ENCODE results near the gene GLUD1.
"Not testable (repeated sequence)": the region's sequence is repeated elsewhere in the genome, so short reads cannot be mapped to it uniquely, and the experiment has no call there.

GLUD1 gene

DNA sequence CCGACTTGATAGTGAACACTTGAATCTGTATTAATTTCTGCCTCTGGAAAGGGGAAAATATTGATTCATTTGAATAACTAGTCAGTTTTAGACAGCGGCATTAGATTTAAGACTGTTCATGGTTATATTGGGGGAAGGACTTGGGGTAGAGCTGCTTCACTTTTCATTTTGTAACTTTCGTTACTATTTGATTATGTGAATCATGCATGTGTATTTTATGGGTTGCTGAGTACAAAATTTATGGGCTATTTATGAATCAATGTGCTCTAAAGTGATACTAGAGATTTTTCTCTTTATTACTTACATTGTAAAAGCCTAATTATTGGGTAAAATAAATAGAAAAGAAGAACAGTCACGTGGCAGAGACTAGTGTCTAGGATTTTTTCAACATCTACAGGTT lies 4.9 kb downstream of the GLUD1 start:
- DNase-seq: no peak

- DNase-seq: no peak
These were observed 9.1 kb downstream of the GLUD1 start for GRCh38 chr10:87085537-87085936.

GRCh38 chr10:87084291-87084782 lies 10.3 kb downstream of the GLUD1 start:
- DNase-seq: not testable (repeated sequence)

- not testable (repeated sequence) for DNase-seq
These were observed 10.9 kb downstream of the GLUD1 start for GRCh38 chr10:87083576-87084290.

- not testable (repeated sequence) for DNase-seq
These were observed 12.4 kb downstream of the GLUD1 start for GRCh38 chr10:87082219-87082618.

- DNase-seq: not testable (repeated sequence)
These were observed 13.1 kb downstream of the GLUD1 start for GRCh38 chr10:87081574-87081973.

DNA sequence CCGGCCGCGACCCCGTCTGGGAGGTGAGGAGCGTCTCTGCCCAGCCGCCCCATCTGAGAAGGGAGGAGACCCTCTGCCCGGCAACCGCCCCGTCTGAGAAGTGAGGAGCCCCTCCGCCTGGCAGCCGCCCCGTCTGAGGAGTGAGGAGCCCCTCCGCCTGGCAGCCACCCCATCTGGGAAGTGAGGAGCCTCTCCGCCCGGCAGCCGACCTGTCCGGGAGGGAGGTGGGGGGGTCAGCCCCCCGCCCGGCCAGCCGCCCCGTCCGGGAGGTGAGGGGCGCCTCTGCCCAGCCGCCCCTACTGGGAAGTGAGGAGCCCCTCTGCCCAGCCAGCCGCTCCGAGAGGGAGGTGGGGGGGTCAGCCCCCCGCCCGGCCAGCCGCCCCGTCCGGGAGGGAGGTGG lies 14.0 kb downstream of the GLUD1 start:
- DNase-seq: not testable (repeated sequence)

GRCh38 chr10:87079106-87079836 lies 15.4 kb downstream of the GLUD1 start:
- DNase-seq: no peak

GRCh38 chr10:87076421-87076820 lies 18.2 kb downstream of the GLUD1 start:
- DNase-seq: not testable (repeated sequence)

DNA sequence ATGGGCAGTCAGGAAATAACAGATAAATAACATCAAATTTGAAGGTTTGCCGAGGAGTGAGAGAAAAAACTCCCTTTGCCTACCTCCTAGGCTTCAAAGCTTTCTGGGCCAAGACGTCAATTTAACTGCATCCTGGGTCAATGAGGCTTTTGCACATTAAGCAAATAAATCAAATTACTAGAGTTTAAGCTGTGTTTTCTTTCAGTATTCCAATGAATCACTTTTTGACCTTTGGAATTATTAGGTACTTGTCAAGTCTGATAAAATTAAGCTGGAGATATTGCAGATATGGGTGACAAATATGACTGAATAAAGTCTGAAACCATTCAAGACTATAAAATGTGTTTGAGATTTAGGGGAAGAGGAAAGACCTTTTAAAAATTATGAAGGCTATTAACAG lies 22.2 kb downstream of the GLUD1 start:
- no peak for DNase-seq

DNA sequence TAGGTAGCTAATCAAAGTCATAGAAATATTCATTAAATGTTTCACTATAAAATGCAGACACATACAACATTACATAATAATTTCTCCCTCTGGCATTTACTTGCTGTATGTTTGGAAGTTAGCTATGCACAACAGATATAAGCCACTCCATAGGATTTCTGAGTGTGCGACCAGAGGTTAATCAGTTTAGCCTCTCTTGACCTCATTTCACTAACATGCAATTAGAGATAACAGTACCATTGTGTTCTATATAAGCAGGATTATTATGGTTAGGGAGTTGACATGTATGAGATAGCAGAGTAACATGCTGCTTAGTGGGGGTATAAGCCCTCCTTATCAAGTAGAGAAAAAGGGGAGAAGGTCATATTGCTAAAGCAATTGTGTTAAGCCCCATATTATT lies 26.4 kb downstream of the GLUD1 start:
- no peak for DNase-seq

DNA sequence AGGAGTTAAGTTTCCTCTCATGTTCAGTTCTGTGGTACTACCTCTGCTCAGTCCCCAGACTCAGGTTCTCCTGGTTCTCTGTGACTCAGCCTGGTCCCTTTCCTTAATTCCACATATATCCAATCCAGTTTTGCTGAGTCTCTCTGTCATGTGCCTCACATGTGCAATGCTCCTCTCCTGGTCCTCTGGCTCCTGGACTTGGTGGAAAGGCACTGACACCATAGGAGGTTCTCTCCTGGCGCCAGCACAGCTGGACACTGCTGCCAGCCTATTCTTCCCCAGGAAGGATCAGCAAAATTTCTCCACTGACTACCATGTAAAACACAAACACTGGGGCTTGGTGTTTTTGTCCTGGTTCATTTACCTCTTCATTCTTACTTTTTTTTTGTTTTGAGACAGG lies 27.8 kb downstream of the GLUD1 start:
- no peak for DNase-seq

GRCh38 chr10:87066178-87066577 lies 28.5 kb downstream of the GLUD1 start:
- no peak for DNase-seq

DNA sequence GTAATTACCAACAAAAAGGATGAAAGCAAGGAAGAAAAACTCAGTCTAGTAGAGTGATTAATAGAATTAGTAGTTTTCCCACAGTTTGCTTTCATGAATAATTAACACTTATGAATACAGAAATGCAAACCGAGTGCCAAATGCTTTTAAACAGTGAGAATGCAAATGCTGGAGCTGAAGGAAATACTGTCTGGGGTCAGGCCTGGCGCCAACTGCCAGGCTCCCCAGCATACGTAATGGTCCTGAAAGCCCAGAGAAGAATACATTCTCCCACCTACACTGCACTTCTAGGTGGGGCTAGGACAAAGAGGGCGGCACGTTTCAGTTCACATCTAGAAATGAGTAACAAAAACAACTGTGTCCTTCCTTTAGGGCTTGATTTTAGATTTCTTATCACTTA lies 30.0 kb downstream of the GLUD1 start:
- no peak for DNase-seq

DNA sequence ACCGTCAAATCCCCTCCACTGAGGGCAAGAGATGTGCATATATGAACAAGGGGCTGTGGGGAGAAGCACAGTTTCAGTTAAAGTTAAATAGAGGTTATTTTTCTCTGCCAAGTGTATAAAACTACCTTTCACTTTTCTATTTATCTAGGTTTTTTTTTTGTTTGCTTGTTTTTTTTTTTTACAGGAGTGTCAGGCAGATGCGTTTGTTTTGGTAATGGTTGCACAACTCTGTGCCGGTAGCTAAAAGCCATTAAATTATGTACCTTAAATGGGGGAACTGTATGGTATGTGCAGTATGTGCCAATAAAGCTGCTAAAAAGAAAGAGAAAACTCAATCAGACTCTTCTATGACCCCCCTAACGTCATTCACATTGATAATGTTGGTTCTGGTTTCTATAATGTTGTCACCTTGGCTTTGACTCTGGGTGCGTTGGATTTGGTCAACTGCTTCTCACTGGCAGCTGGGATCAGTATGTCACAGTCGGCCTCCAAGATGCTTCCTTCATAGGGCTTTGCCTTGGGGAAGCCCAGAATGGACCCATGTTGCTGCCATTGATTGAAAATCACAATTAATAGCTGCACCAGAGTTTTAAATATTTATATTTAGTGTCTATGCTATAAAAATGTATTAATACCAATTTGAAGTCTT lies 34.2 kb downstream of the GLUD1 start:
- no peak for DNase-seq

GRCh38 chr10:87059401-87059800 lies 35.2 kb downstream of the GLUD1 start:
- DNase-seq: no peak

DNA sequence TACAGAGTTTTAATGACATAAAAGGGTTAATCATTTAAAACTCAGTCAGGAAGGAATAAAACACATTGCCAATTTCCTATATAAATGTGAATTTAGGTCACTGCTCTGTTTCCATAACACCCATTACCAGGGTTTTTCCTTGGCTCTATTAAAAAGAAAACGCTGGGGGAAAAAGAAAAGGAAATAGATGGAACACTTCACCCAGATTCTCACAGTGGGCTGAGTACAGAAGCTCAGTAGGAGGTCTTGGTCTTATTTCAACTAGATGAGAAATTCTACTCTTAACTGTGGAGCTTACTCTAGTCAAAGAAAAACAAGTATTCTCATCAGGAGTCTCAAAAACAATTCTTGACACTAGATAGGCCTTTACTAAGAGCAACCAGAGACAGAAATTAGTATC lies 36.5 kb downstream of the GLUD1 start:
- DNase-seq: no peak

DNA sequence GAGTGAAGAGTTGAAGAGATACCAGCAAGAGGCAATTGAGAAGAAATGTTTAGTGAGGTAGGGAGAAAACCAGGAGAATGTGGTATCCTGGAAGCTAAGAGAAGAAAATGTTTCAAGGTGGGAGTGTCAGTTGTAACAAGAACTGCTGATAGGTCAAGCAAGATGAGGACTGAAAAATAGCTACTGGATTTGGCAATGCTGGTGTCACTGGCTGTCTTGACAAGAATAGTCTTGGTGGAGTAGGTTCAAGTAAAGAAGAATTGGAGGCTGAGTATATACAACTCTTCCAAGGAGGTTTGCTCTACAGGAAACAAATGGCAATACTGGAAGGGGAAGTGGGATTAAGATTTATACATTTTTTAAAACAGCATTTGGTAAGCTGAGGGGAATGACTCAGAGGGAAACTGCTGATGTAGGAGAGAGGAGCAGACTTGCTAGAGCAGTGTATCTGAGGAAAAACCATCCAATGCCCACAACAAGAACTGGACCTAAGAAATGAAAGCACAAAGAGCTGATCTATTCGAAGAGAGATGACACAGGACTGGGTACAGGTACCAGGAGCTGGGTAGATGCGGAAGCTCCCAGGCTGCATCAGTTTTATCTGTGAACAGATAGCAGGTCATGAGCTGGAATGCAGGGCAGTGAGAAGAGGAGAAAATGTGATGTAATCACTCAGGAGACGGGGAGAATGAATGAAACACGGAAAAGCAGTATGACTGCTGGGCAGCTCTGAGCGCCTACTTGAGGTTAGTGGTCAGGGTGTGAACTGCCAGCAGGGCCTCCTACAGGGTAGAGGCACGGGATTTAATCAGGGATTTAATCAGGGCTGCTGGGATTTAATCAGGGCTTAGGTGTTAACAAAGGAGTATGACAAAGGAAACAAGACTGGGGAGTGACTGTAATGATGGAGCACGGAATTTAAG lies 40.0 kb downstream of the GLUD1 start:
- no peak for DNase-seq

- DNase-seq: no peak
These were observed 41.0 kb downstream of the GLUD1 start for GRCh38 chr10:87053577-87054181.

DNA sequence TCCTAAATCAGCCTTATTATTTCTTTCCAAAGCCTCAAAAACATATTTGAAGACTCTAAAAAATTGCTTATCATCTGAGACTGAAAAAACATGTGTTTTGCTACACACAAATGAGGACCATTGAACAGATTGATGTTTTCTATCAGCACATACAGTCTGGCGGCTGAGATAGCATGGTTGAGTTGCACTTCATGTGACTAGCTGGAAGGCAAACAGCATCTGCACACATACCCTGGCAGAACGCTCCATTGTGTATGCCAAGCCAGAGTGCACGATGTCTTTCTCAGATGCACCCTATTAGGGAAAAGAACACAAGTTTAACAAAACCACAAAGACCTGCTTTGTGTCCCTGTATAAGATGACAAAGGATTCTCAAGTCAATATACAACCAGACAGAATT lies 41.5 kb downstream of the GLUD1 start:
- DNase-seq: no peak

DNA sequence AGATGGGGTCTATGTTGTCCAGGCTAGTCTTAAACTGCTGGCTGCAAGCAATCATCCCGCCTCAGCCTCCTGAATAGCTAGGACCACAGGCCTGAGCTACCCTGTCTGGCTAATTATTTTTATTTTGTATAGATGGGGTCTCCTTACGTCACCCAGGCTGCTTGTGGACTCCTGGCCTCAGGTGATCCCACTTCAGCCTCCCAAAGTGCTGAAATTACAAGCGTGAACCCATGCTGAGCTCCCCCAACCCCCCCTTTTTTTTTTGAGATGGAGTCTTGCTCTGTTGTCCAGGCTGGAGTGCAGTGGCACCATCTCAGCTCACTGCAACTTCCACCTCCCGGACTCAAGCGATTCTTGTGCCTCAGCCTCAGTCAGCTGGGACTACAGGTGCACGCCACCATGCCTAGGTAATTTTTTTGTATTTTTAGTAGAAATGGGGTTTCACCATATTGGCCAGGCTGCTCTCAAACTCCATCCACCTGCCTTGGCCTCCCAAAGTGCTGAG lies 49.2 kb downstream of the GLUD1 start:
- no peak for DNase-seq

GRCh38 chr10:87043579-87043978 lies 51.1 kb downstream of the GLUD1 start:
- DNase-seq: not testable (repeated sequence)
